K562 (cell line): Measurements from ENCODE around the gene FGF23. TPM values are rescaled to one million over a fixed set of nuclear protein-coding genes. Genes with fewer than 3 reads are reported as not detected.
A peak's percentile ranks its signal among the peaks of the same experiment; 100 is the strongest.

Experiments
- CEBPG ChIP-seq, 3 experiments: fragments of 200-800 bp in 1 of 3; sonication (Bioruptor generic) in 1 of 3; sonication (generic) in 1 of 3; formaldehyde crosslinking in 1 of 3; IDR thresholded peaks in 2 of 3; conservative IDR thresholded peaks in 1 of 3; 2 replicates each; pipeline versions ENCODE4 v1.6.1 to v1.8.0; 2016 to 2022; ENCODE audit warnings: missing compliant biosample characterization in 2 of 3, missing genetic modification characterization in 2 of 3, mild to moderate bottlenecking in 1 of 3, missing genetic modification reagents in 1 of 3
- CHD2 ChIP-seq: IDR thresholded peaks from 2 replicates; pipeline ENCODE4 v1.6.1; 2011; ENCODE audit warnings: low read depth, low read length
- ESRRA ChIP-seq: fragments of 450-650 bp; IDR thresholded peaks from 2 replicates; pipeline ENCODE4 v1.6.1; 2014; ENCODE audit warnings: low read depth, mild to moderate bottlenecking, moderate library complexity, borderline replicate concordance
- GTF3C2 ChIP-seq: IDR thresholded peaks from 3 replicates; pipeline ENCODE4 v1.6.1; 2011; ENCODE audit warnings: borderline replicate concordance, mild to moderate bottlenecking, moderate library complexity; ENCODE audit not compliant: insufficient read length; ENCODE audit errors: extremely low read depth
- HES1 ChIP-seq: fragments of 450-650 bp; IDR thresholded peaks from 2 replicates; pipeline ENCODE4 v1.6.1; 2016; ENCODE audit warnings: low read depth, mild to moderate bottlenecking, moderate library complexity
- LEF1 ChIP-seq: fragments of 450-650 bp; IDR thresholded peaks from 2 replicates; pipeline ENCODE4 v1.6.1; 2016; ENCODE audit warnings: mild to moderate bottlenecking
- MBD1 ChIP-seq: fragments of 250-450 bp; sonication (Bioruptor Pico); IDR thresholded peaks from 2 replicates; pipeline ENCODE4 v1.8.0; 2022; ENCODE audit warnings: inconsistent platforms
- MYC ChIP-seq, 2 experiments: fragments of 250-450 bp in 1 of 2; sonication (Bioruptor Pico) in 1 of 2; IDR thresholded peaks; 2 replicates each; pipeline versions ENCODE4 v1.5.1 to v1.6.1; 2012 to 2021; ENCODE audit warnings: low read depth in 2 of 2, borderline replicate concordance in 1 of 2, improper control_type of control experiment in 1 of 2, low read length in 1 of 2, mild to moderate bottlenecking in 1 of 2, moderate library complexity in 1 of 2
- NFE2L1 ChIP-seq: fragments of 450-650 bp; IDR thresholded peaks from 2 replicates; pipeline ENCODE4 v1.6.1; 2016; ENCODE audit warnings: missing genetic modification characterization, low read depth, mild to moderate bottlenecking, missing compliant biosample characterization, moderate library complexity, borderline replicate concordance
- PKNOX1 ChIP-seq: fragments of 450-650 bp; IDR thresholded peaks from 2 replicates; pipeline ENCODE4 v1.6.1; 2016
- TEAD4 ChIP-seq, 2 experiments: sonication (generic) in 1 of 2; formaldehyde crosslinking in 1 of 2; IDR thresholded peaks; 2 replicates each; pipeline versions ENCODE4 v1.6.1 to v1.8.0; 2012 to 2022; ENCODE audit warnings: borderline replicate concordance in 1 of 2, inconsistent platforms in 1 of 2, low read length in 1 of 2, mild to moderate bottlenecking in 1 of 2, missing genetic modification reagents in 1 of 2
- VEZF1 ChIP-seq: fragments of 200-800 bp; sonication (Bioruptor generic); IDR thresholded peaks from 2 replicates; pipeline ENCODE4 v1.6.1; 2017; ENCODE audit warnings: missing genetic modification characterization, missing compliant biosample characterization
- XRCC4 ChIP-seq: IDR thresholded peaks from one replicate; pipeline ENCODE4 v1.6.1; 2011; ENCODE audit not compliant: insufficient read depth, insufficient read length; ENCODE audit errors: extremely low read depth
- ZBTB12 ChIP-seq: fragments of 250-450 bp; sonication (Bioruptor Pico); IDR thresholded peaks from 2 replicates; pipeline ENCODE4 v1.4.0; 2020
- ZC3H11A ChIP-seq: IDR thresholded peaks from 2 replicates; pipeline ENCODE4 v1.6.1; 2012; ENCODE audit warnings: low read depth, low read length, improper control_type of control experiment
- ZNF316 ChIP-seq: fragments of 450-650 bp; IDR thresholded peaks from 2 replicates; pipeline ENCODE4 v1.6.1; 2016
- ZNF354B ChIP-seq: fragments of 250-450 bp; sonication (Bioruptor Pico); IDR thresholded peaks from 2 replicates; pipeline ENCODE4 v1.4.0; 2020
- ZSCAN32 ChIP-seq: fragments of 450-650 bp; formaldehyde crosslinking; IDR thresholded peaks from 2 replicates; pipeline ENCODE4 v1.4.0; 2020; ENCODE audit warnings: mild to moderate bottlenecking, moderate library complexity
- polyA plus RNA-seq, 8 experiments: library from polyadenylated mRNA; depleted of rRNA in 4 of 8; stranded (reverse) in 5 of 8; unstranded in 3 of 8; fragments of >200 nt; fragmentation: Nextera tagmentation in 2 of 8; fragmentation: Illumina TruSeq in 1 of 8; extraction: Ambion mirVana in 2 of 8; extraction: Trizol in 1 of 8; gene quantifications; 2 replicates each; pipeline versions ENCODE4 v1.2.1 to v1.2.3, GENCODE V29; 2011 to 2014; ENCODE audit warnings: inconsistent platforms in 1 of 8, missing spikeins in 1 of 8
- total RNA-seq, 7 experiments: library from RNA; depleted of rRNA in 6 of 7; stranded (reverse); fragments of >200 nt in 6 of 7; fragmentation: Illumina TruSeq in 2 of 7; extraction: Trizol in 2 of 7; gene quantifications; 2 replicates each; pipeline versions ENCODE4 v1.2.1 to v1.2.3, GENCODE V29; 2011 to 2021; ENCODE audit warnings: low replicate concordance in 1 of 7

The FGF23 gene
- total and polyA plus RNA-seq, 9 of the 15 experiments (the other 6 are each of a cell fraction or from before 2014, with no cell fraction given) = 0.38 TPM; not detected in 8

- 0 out of 2 replicates have a peak, but pooled peaks have one; percentile 21 for TF ChIP-seq HES1
- no peak for TF ChIP-seq ZNF316
- TF ChIP-seq CEBPG (CRISPR knock-in tag; IDR thresholded peaks at IDR 0.05) = no peak
- TF ChIP-seq CEBPG (tag; conservative IDR thresholded peaks at IDR 0.05 in 1 of 2, IDR thresholded peaks at IDR 0.05 in 1 of 2) = no peak
- TF ChIP-seq TEAD4 (IDR thresholded peaks at IDR 0.05; ENCODE audit: low read length) = peak; percentile 75
- TF ChIP-seq TEAD4 (CRISPR knock-in tag; IDR thresholded peaks at IDR 0.05; ENCODE audit: borderline replicate concordance) = no peak
- no peak for TF ChIP-seq ZNF354B (CRISPR knock-in tag)
- TF ChIP-seq ZSCAN32 (CRISPR knock-in tag) = no peak
- no peak for TF ChIP-seq ZC3H11A
- no peak for TF ChIP-seq MBD1 (CRISPR knock-in tag)
- TF ChIP-seq PKNOX1 = no peak
- TF ChIP-seq VEZF1 = peak; percentile 90
- TF ChIP-seq CHD2 = no peak
- TF ChIP-seq ZBTB12 = no peak
- TF ChIP-seq NFE2L1 (tag) = no peak
- TF ChIP-seq GTF3C2 = no peak
- no peak for TF ChIP-seq ESRRA
- TF ChIP-seq LEF1 = peak; percentile 91
- no peak for TF ChIP-seq XRCC4
- TF ChIP-seq MYC (IDR thresholded peaks at IDR 0.05; ENCODE audit: low read depth, low read length) = 0 out of 2 replicates have a peak, but pooled peaks have one; percentile 21
- no peak for TF ChIP-seq MYC (CRISPR knock-in tag; IDR thresholded peaks at IDR 0.05; ENCODE audit: borderline replicate concordance, low read depth)
Observed at GRCh38 chr12:4388662-4389061, 9.2 kb upstream of the FGF23 start (continued).
